Hepatocyte (in vitro differentiated cells): Measurements from ENCODE around the gene ITPK1.

ENCODE experiments used
- EZH2 ChIP-seq: fragments of 200-600 bp; sonication (generic); IDR thresholded peaks from 2 replicates; pipeline ENCODE4 v1.6.1; 2016; ENCODE audit warnings: antibody characterized with exemption, mild to moderate bottlenecking, borderline replicate concordance
- EZH2phosphoT487 ChIP-seq: fragments of 200-600 bp; sonication (generic); IDR thresholded peaks from one replicate; pipeline ENCODE4 v1.6.1; 2018; ENCODE audit warnings: antibody characterized with exemption, mild to moderate bottlenecking, low read depth, moderate library complexity; ENCODE audit not compliant: unreplicated experiment, severe bottlenecking
- TF ChIP-seq, protein P1 (sequence below): fragments of 200-600 bp; sonication (generic); IDR thresholded peaks from 2 replicates; pipeline ENCODE4 v1.5.1; 2016; ENCODE audit warnings: antibody characterized with exemption, mild to moderate bottlenecking; ENCODE audit not compliant: poor library complexity

DNA sequence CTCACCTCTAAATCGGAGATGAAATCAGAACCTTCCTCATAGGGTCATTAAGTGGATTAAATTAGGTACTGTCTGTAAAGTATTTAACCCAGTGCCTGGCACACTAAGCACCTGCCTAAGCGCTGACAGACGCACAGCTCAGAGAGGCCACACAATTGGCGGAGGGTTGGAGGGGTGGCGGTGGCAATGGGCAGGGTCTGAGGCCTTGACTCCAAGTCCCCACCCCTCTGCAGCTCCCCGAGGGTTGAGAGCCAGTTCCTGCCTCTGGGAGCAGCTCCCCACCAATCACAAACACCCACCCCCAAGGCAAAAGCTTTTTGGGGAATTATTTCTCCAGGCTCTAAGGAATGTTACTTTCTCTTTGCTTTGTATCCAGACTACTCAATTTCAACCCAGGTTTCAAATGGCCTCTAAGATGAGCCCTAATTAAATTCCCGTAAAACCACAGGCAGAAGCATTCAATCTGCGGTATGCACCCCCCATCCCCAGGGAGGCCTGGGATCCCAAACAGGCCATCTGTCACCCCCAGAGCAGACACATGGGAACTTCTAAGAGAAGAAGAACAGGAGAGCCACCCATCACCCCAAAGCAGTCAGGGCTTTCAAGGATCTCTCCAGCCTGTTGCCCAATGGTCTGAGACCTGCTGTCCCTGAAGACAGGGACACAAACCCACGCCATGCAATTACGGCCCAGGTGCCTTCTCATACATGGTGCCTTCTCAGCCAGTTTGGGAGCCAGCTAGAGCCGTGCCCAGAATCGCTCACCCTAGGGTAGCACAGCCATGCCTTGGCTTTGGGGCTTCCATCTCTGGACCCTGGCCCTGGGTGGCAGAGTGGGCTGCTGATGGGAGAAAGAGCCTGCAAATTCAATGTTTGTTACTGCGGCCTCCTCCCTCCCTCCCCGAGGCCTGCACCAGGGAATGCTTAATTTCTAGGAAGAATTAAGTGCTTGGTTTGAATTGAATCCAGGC is 126.7 kb downstream of the ITPK1 start:
- TF ChIP-seq, protein P1, sequence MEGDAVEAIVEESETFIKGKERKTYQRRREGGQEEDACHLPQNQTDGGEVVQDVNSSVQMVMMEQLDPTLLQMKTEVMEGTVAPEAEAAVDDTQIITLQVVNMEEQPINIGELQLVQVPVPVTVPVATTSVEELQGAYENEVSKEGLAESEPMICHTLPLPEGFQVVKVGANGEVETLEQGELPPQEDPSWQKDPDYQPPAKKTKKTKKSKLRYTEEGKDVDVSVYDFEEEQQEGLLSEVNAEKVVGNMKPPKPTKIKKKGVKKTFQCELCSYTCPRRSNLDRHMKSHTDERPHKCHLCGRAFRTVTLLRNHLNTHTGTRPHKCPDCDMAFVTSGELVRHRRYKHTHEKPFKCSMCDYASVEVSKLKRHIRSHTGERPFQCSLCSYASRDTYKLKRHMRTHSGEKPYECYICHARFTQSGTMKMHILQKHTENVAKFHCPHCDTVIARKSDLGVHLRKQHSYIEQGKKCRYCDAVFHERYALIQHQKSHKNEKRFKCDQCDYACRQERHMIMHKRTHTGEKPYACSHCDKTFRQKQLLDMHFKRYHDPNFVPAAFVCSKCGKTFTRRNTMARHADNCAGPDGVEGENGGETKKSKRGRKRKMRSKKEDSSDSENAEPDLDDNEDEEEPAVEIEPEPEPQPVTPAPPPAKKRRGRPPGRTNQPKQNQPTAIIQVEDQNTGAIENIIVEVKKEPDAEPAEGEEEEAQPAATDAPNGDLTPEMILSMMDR = no peak
- TF ChIP-seq EZH2phosphoT487 = no peak
- no peak for TF ChIP-seq EZH2
